ENCODE data around the gene VPS13D.

Gene VPS13D

GRCh38 chr1:12407050-12407961, 177.5 kb downstream of the VPS13D start:
- DNase-seq: peak; percentile 55

DNA sequence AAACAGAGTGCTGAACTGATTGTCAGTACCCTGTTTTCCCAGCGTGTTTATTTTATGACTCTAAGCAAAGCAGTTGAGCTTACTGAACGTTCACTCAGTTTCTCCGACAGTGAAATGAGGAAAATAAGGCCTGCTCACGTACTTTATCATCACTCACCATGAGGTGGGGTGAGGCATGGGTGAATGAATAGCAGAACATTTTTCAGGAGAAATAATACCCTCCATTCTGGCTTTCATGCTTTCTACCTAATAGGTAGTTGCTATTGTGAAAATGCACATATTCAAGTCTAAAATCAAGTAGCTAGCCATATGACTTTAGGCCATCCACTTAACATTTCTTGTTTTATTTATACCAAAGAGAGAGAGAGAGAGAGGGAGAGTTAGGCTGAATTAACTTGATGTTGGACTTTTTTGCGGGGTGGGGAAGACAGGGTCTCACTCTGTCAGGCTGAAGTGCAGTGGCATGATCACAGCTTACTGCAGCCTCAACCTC, 178.2 kb downstream of the VPS13D start:
- DNase-seq: no peak

DNA sequence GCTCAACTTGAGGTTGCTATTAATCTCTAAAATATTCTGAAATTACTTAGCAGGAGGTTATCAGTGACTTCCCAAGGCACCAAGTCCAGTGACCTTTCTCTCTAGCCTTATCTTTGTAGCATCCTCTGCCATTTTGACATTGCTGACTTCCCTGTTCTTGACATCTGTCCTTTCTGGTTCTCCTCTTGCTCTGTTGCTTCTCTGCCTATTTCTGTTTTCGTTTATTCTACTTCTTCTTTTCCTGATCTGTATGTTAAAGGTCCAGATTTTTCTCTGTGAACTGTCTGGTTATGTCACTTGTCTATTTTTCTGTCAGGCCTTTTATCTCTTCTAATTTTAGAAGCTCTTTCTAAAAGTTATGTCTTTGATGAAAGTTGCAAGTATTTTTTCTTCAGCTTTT, 178.8 kb downstream of the VPS13D start:
- peak; percentile 39 for DNase-seq

DNA sequence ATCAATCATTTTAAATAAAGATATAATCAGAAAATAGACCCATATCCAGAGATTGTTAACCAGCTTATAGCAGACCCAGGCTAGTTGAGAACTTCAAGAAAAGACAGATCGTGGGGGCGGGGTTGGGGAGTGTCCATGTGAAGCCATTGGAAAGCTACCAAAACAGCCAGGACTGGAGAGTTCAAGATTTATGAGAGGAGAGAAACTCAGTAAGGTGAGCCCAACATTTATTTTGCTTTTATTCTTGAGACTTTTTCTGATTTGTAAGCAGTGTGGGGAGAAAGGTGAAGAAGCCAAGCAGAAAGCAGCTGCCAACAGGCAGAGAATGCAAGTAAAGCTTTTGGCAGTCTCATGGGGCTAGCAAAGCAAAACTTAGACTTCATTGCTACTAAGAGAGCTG, 179.9 kb downstream of the VPS13D start:
- no peak for DNase-seq

DNA sequence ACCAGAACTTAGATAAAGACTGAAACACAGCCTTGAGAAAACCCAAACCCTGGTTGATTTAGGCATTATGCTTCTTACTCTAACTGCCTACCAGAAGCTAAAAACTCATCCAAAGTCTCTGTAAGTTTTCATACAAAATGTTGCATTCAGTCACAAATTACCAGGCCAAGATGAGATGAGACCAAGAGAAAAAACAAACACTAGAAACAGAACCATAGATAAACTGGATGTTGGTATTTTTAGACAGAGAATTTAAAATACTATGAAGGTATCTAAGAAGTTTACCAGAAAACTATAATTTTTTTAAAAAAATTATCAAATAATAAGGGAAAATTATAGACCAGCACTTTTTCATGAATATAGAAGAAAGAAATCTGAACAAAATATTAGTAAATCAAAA, 180.5 kb downstream of the VPS13D start:
- DNase-seq: no peak

GRCh38 chr1:12411098-12411497, 181.3 kb downstream of the VPS13D start:
- DNase-seq: no peak

GRCh38 chr1:12411747-12412146, 181.9 kb downstream of the VPS13D start:
- DNase-seq: no peak

DNA sequence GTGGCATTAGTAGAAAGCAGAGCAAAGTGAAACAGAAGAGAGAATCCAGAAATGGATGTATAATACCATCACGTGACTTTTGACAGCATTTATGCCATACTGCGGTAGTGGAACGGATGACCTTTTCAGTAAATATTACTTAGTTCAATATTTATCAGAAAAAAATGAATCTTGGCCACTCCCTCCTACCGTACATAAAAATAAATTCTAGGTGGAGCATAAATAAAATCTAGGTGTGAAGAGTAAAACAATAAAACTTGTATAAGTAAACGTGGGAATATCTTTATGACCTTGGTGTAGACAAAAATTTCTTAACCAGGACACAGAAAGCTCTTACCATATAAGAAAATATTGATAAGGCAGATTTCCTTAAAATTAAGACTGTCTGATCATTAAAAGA, 182.6 kb downstream of the VPS13D start:
- no peak for DNase-seq

- no peak for DNase-seq
Observed at GRCh38 chr1:12413664-12414410, 184.0 kb downstream of the VPS13D start.

DNA sequence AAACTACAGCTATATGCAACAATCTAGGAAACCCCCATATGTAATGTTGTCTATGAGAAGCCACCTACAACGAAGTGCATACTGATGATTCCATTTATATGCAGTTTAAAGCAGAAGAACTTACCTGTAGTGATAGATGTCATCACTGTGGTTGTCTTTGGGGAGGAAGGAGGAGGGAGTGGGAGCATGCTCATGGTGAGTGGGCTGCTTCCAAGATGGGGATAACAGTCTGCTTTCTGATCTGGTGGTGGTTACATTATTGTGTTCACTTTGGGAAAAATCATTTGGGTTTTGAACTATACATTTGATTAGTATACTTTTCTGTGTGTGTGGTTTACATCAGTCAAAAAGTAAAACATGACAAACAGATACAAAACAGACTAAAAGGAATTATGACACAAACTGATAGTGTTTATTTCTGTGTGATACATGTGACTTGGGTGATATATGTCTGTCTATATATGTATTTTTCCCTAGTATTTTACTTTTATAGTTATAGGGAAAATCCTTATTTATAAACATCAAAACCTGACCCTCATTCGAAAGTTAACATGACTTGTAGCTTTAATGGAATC, 184.7 kb downstream of the VPS13D start:
- DNase-seq: no peak

DNA sequence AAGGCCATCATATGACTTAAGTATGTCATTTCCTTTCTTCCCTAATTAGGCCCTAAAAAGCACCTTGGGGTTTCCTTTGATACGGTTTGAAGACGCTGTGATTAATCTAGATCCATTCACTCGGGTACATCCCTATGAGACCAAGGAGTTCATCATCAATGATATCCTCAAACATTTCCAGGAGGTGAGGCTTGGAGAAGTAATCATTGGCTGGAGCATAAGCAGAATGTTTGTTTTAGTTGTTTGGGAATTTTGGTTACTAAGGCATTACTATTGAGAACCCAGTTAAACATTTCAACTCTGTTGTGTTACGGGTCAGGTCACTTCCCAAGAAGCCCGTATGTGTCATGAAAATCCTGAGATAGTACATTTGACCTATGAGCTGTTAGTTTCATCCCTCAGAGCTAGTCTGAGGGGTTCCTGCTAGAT, 185.2 kb downstream of the VPS13D start:
- DNase-seq: no peak

DNA sequence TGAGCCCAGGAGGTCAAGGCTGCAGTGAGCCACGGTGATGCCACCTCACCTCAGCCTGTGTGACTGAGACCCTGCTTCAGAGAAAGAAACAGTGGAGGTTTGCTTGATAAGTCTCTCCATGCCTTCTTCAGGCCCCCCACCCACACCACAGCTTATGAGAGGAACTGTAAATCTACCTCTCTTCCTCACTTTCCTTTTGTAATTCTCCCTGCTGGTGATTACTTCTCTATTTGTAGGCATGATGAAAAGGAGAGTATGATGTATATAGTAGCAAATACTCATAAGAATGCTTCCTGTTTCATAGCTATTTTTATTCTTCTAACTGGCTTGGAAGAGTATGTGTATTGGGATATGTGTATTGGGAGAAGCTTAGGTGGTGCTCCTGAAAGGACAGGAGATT, 186.3 kb downstream of the VPS13D start:
- no peak for DNase-seq

DNA sequence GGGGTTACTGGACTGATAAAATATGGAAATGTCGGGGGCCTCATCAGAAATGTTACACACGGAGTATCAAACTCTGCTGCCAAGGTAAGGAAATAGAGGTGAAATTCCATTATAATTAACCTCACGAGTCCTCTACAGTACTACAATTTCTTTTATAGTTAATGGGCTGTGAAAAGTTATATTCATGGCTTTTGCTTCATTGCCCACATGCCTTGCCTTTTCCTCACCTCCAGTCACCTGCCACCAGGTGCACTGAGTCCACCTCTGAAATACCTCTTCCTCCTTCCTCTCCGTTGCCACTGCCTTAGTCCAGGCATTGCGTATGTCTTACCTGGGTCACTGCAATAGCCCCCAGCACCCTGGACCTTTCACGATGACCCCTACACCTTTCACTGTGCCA, 186.9 kb downstream of the VPS13D start:
- DNase-seq: no peak

DNA sequence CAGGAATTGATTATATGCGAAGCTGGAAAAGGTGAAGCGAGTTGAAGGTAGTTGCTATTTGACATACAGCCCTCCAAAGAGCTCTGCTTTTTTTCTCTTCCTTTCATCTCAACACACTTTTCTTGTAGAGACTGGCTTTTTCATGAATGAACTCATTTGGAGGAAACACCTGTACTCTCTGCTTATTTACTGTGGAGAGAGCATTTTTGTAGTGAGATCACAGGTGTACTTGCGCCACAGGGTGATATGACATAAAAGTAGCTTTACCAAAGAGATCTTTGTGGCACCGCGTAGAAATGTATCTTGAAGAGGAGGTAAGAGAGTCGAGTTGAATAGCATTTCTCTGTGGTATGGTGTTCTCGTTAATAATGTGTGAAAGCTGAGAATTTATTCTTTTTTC, 187.6 kb downstream of the VPS13D start:
- DNase-seq: no peak

DNA sequence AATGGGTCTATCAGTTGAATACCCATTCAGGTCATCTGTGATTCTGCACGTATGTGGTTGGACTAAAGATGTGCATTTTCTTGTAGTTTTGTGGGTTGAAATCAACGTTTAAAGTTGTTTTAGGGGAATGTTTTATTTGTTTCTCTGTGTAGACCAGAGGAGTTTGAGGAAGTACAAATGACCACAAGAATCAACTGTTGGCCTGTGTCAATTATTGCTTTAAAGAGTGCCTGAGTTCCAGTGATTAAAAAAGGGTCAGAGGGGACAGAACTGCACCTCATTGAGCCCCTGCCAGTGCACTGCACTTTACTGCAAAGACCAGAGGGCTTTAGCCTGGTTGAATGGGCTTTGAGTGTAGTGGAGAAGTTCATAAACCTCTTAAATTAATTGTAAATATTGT, 190.3 kb downstream of the VPS13D start:
- peak; percentile 53 for DNase-seq

DNA sequence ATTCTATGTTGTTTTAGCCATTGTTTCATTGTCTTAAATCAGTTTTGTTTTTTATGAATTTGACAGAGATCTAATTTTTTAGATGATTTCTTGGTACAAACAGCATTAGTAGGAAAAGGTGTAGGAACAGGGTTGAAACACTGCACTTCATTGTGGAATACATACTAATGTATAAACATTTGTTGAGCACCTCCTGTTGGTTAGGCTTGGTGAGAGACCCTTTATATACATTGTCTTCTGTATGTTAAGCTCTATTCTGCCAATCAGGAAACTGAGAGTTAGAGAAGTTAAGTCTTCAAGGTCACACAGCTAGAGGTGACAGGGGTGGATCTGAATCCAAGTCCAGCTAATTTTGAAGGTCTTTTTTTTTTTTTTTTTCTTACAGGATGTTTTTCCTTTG, 192.7 kb downstream of the VPS13D start:
- DNase-seq: no peak

DNA sequence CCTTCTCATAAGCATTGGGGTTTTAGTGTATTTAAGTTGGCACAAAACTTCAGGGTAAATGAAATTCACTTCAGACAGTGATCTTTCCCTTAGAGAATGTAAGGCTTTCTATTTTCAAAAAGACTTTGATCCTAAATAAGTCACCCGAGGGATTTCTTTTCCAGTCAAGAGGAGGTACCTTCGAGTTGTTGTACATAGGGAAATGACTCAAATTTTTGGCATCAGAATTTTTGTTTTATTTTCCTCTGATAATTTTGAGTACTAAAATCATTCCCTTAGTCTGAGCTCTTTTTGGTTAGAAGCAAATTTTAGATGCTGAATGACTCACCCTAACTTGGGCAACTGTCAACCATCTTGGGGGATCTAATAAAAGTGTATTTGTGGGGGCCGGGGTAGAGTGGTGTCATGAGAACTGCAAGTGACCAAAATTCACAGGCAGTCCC, 194.3 kb downstream of the VPS13D start:
- DNase-seq: no peak

DNA sequence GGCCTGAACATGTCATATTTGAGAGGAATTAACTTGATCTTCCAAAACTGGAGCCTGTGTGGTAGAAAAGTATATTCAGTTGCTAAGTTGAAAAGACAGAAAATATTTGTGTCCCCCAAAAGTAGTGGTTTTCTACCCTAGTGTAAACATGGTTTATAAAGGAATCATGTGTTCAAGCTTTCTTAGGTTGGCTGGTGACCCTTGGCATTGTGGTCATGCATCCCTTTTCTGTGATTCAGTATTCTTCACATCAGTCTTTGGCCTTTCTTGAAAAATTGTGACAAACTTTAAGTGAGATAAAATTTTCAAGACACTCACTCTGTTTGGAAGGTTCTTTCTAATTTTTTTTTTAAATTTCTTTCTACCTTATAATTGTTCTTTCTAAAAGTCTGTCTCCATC, 195.0 kb downstream of the VPS13D start:
- DNase-seq: no peak

DNA sequence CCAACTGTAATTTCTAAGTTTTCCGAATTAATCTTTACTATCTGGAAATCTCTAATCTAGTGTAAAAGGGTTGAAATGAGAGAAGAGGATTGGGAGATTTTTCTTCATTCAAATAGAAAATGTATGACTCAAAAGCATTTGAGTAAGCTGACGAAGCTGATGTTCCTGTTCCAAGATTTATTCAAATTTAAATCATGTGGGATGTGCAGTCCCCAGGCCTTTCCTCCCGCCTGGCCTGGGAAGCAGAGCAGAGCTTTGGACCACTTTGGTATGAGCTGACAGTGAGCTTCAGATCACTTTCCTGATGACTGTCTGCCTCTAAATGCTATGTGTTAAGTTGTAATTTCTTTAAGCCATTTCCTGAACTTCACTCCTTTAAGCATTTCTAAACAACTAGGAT, 196.2 kb downstream of the VPS13D start:
- DNase-seq: no peak

GRCh38 chr1:12428334-12428733, 198.5 kb downstream of the VPS13D start:
- no peak for DNase-seq

DNA sequence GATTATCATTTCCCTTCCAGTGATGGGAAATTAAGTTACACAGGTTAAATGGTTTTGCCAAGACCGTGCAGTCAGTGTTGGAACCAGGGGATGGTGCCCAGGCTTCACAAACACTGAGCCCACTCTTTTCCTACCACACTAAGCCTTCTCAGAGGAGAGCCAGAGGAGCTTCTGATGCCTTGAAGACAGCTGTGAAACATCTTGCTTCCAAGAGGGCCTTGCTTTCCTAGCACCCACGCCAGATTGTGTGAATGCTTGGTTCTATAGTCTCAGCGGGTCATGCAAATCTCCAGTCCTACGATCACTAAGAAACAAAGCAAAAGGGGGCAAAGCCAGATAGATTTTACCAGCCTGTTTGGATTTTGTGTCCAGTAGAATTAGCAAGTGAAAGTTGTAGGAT, 200.7 kb downstream of the VPS13D start:
- DNase-seq: no peak

DNA sequence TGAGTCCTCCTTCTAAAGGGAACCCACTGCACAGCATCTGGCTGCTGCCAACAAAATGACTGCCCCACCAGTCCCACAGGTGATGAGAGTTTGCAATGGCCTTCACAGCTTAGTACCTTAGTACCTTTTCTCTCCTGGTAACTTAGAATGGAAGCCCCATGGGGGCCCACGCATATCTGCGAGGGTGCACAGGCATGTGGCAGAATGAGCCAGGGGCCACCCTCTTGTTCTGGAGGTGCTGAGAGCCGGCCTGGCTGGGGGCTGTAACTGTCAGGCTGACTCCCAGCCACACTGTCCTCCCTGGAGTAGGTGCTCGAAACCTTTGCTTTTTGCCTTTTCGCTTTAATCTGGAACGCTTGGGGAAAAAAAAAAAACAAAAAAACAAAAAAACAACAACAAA, 203.1 kb downstream of the VPS13D start:
- DNase-seq: no peak

GRCh38 chr1:12433323-12434053, 203.7 kb downstream of the VPS13D start:
- peak; percentile 30 for DNase-seq

Measured in hematopoietic multipotent progenitor cell treated with erythropoietin and hydrocortisone succinate and interleukin-3 and kit ligand, for 4 days (in vitro differentiated cells).